Right renal cortex interstitium (tissue), 3 donors: ENCODE measurements around the gene IL1RAPL2. TPM values are rescaled to one million over a fixed set of nuclear protein-coding genes. Genes with fewer than 3 reads are reported as not detected.

Source experiments
- DNase-seq, 3 donors: peaks; one replicate each; pipeline ENCODE4 v3.0.0-alpha.2; 2013; ENCODE audit warnings: low read depth in 3 of 3, low spot score in 2 of 3
- polyA plus RNA-seq, 3 donors: library from polyadenylated mRNA; unstranded; fragments of 120-200 nt; gene quantifications; one replicate each; pipeline ENCODE4 v1.2.1, GENCODE V29; 2013; ENCODE audit not compliant: insufficient read length in 3 of 3

The IL1RAPL2 gene
- polyA plus RNA-seq, 3 donors: 0.74 to 1.1 (median 0.88) TPM

GRCh38 chrX:105260291-105261043, 694.5 kb downstream of the IL1RAPL2 start:
- DNase-seq: no peak

- DNase-seq: no peak
Measured at GRCh38 chrX:105263171-105263570, 697.2 kb downstream of the IL1RAPL2 start.

GRCh38 chrX:105263801-105264200, 697.8 kb downstream of the IL1RAPL2 start:
- DNase-seq: no peak

- no peak for DNase-seq
Measured at GRCh38 chrX:105265093-105265492, 699.1 kb downstream of the IL1RAPL2 start.

- DNase-seq: no peak
Measured at GRCh38 chrX:105266456-105266855, 700.5 kb downstream of the IL1RAPL2 start.

GRCh38 chrX:105267167-105267566, 701.2 kb downstream of the IL1RAPL2 start:
- DNase-seq: no peak

GRCh38 chrX:105269386-105269785, 703.4 kb downstream of the IL1RAPL2 start:
- no peak for DNase-seq

GRCh38 chrX:105273326-105273725, 707.3 kb downstream of the IL1RAPL2 start:
- no peak for DNase-seq

- no peak for DNase-seq
Measured at GRCh38 chrX:105274091-105274490, 708.1 kb downstream of the IL1RAPL2 start.

GRCh38 chrX:105277132-105277531, 711.1 kb downstream of the IL1RAPL2 start:
- no peak for DNase-seq

GRCh38 chrX:105282077-105282476, 716.1 kb downstream of the IL1RAPL2 start:
- DNase-seq: no peak

- DNase-seq: no peak
Measured at GRCh38 chrX:105297041-105297440, 731.0 kb downstream of the IL1RAPL2 start.

- no peak for DNase-seq
Measured at GRCh38 chrX:105299286-105299685, 733.3 kb downstream of the IL1RAPL2 start.

GRCh38 chrX:105302246-105302645, 736.2 kb downstream of the IL1RAPL2 start:
- DNase-seq: no peak

GRCh38 chrX:105307762-105308161, 741.8 kb downstream of the IL1RAPL2 start:
- DNase-seq: no peak

- no peak for DNase-seq
Measured at GRCh38 chrX:105313596-105313995, 747.6 kb downstream of the IL1RAPL2 start.

GRCh38 chrX:105314458-105314857, 748.5 kb downstream of the IL1RAPL2 start:
- no peak for DNase-seq

- DNase-seq: no peak
Measured at GRCh38 chrX:105315248-105315647, 749.2 kb downstream of the IL1RAPL2 start.

- DNase-seq: no peak
Measured at GRCh38 chrX:105317117-105317516, 751.1 kb downstream of the IL1RAPL2 start.

GRCh38 chrX:105323928-105324327, 757.9 kb downstream of the IL1RAPL2 start:
- DNase-seq: no peak

- no peak for DNase-seq
Measured at GRCh38 chrX:105328773-105329172, 762.8 kb downstream of the IL1RAPL2 start.

- DNase-seq: no peak
Measured at GRCh38 chrX:105331244-105331643, 765.2 kb downstream of the IL1RAPL2 start.

GRCh38 chrX:105347373-105347772, 781.4 kb downstream of the IL1RAPL2 start:
- no peak for DNase-seq
